Activated CD4-positive, alpha-beta T cell treated with anti-CD3 and anti-CD28 coated beads, Interleukin-2, amount 50 U/mL, for 16 hours (primary cell): ENCODE results near the gene ANAPC13.

Experiments
- DNase-seq: peaks from one replicate; pipeline ENCODE4 v3.0.0-alpha.2; 2020

ANAPC13 gene

DNA sequence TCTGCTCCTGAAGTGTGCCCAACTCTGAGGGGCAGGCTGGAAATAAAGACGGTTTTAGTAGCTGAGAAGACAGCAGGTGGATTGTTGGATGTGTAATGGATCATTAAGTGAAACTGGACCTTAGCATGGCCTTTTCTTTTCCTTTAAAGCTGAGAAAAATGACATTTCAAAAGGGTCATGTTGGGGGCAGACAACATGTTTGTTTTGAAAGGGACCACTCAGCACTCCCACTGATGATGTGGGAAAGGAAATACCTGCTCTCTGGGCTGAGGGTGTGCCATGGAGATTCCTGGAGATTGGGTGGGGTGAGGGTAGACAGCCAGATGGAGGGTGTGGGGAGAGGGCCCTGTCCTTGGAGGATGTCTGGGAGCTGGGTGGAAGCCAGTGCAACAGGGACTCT, 38.4 kb downstream of the ANAPC13 start:
- DNase-seq = no peak

DNA sequence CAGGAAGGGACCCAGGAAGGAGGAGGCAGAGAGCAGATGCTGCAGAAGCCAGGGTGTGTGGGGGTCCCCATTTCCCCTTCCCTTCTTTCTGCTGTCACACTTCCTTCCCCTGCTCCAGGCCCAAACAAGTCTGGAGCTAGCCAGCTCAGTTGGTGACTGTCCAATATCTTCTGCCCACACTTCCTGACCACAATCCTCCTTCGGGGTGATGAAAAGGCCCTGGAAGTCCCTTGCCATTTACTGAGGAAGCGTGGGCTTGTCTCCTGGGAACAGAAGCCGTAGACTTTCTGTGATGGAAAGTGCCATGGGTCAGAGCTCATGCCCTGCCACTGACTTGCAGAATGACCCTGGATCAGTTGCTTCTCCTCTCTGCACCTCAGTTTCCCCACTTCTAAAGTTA, 39.0 kb downstream of the ANAPC13 start:
- no peak for DNase-seq

DNA sequence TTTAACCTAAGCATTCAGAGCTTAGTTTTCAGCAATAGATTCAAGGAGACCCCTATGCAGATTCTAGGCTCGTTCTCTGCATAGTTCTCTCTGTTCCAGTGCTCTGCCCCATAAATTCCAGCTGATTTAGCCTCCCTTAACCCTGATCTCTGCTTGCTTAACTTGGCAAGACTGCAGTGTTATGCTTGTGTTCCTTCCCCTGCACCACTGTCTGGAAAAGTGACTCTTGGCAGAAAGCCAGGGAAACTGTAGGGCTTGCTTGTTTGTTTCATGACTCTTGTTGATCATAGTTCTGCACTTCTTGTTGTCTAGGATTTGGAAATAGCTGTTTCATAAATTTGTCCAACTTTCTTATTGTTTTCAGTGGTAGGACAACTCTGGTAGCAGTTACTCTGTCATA, 40.1 kb downstream of the ANAPC13 start:
- DNase-seq = no peak

DNA sequence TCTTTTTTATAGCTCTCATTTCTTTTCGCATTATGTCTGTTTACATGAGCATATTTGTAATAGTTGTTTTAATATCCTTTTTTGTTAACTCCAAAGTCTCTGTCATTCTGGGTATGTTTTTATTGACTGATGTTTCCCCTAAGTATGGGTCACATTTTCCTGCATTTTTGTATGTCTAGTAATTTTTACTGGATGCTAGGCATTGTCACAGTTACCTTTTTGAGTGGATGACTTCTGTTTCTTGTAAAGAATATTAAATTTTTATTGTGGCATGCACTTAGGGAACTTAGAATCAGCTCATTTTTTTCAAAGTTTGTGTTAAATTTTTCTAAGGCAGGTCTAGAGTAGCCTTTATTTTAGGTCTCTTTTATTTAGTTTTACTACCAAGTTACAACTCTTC, 40.7 kb downstream of the ANAPC13 start:
- no peak for DNase-seq

DNA sequence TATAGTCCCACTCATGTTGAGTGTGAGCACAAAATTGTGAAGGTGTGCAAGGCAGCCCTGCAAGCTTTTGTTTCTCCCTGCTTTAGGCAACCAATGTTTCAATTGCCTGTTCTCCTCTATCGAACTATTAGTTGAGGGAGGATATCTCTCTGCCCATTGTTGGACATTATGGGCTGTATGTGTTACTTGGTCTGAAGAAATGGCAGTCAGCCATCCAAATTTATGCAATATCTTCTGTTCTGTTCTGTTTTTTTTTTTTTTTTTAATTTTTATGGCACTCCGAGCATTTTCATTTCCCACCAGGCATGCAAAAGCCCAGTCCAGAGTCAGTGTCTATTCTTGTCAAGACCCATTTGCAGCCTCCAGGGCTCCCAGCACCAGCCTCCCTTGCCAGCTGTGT, 44.0 kb downstream of the ANAPC13 start:
- no peak for DNase-seq

DNA sequence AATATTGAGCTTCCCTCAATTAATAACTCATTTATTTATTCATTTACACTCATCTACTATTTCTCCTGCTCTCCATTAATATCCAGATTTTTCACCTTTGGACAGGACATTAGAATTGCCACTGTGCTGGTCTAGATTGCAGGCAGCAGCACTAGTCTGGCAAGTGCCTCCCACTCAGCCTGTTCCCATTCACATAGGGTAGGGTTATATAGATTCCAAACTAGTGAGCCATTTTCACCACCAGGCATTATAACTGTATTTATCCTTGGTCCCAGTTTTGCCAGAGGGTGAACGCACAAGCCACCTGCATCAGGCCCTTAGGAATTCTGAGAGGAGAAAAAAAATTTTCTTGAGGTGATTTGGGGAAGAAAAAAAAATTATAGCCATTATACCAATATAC, 44.5 kb downstream of the ANAPC13 start:
- DNase-seq = no peak

DNA sequence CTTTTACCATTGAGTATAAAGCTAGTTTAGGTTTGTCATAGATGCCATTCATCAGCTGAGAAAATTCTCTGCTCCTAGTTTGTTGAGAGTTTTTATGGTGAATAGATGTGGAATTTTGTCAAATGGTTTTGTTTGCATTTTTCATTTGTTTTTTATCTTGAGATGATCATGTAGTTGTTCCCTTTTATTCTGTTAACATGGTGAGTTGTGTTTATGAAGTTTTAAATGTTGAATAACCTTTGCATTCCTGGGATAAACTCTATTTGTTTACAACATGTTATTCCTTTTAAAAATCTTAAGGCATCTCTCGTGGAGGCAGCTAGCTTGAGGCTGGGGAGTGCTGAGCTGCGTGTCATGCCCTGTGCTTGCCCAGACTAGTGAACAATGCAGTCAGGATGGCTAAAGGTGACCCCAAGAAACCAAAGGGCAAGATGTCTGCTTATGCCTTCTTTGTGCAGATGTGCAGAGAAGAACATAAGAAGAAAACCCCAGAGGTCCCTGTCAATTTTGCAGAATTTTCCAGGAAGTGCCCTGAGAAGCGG, 48.5 kb downstream of the ANAPC13 start:
- no peak for DNase-seq

DNA sequence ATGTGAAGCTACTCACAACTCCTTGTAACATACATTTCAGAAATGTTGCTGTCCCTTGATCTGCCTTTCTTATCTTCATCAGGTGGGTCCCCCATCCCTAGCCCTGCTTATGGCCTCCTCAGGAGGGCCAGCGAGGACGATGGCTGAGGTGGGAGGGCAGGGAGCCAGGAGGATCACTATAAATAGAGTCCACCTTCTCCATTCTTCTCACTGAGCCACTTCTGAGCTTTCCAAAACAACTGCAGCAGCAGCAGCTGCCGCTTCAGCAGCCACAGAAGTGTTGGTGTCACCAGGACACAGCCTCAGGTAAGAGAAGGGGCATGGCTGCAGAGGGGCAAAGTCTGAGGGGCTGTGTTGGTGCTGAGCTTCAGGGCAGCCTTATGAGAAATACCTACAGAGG, 53.5 kb downstream of the ANAPC13 start:
- no peak for DNase-seq

DNA sequence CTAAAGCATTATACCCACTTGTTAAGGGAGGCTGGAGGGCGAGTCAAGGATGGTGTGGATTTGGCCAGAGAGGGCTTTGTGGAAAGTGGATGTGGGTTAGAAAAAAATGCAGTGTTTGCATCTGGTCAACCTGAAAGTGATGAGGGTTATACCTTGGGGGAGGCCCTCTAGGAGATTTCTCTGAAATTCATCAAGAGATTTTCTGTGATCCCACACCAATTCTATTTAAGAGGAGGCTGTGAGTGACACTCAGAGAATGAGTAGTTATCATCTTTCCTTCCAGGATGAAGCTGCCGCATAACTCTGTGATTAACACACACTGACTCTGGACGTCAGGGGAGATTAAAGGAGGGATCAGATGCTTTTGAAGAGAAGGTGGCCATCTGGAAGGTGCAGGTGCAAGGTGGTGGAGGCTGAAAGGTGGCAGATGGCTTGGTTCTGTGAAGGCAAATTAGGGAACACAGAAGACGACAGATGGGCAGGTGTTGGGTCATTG, 54.8 kb downstream of the ANAPC13 start:
- no peak for DNase-seq

DNA sequence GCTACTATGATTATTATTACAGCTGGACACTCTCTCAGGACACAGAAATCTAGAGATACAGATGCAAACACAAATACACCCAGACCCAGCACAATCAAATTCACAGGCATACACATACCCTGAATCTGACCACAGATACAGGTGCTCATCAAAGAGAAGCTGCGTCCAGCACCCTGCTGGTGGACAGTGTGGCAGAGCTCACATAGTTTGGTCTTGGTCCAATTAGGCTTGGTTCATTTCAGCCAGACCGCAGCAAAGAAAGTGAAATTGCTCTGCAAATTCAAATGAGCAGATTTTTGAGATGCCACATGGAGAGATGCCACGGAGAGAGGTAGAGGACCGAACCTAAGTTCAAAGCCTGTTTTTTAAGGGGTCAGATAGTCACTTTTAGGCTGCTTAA, 55.6 kb downstream of the ANAPC13 start:
- DNase-seq = no peak

DNA sequence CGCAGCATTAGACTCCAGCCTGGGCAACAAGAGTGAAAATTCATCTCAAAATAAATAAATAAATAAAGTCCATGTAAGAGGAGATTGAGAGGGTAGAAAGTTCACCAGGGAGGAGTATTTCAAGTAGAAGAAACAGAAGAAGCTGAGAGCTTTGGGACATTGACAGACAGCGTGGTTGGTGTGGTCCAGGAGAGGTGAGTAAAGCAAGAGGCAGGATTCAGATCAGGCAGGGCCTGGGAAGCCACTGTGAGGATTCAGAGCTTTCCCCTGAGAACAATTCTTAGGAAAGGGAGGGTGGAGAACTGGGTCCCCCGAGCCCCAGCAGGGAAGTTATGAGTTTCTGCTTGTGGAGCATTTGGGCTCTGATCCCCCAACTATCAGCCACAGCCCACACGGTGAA, 57.4 kb downstream of the ANAPC13 start:
- DNase-seq = no peak
